Ascending aorta (tissue), 2 donors: ENCODE results near the gene PPIC. TPM values are rescaled to one million over a fixed set of nuclear protein-coding genes. Genes with fewer than 3 reads are reported as not detected.

ENCODE experiments used
- DNase-seq, 2 donors: peaks; one replicate each; pipeline ENCODE4 v3.0.0-alpha.2; 2019; ENCODE audit warnings: low spot score in 2 of 2
- H3K27ac ChIP-seq, 2 donors: fragments of 200-600 bp; sonication (generic); one replicate each; pipeline ENCODE4 v1.5.1; 2016 to 2017; ENCODE audit warnings: mild to moderate bottlenecking in 1 of 2
- H3K27me3 ChIP-seq: fragments of 200-600 bp; sonication (generic); one replicate; pipeline ENCODE4 v1.5.1; 2017
- H3K36me3 ChIP-seq, 2 donors: fragments of 200-600 bp; sonication (generic); one replicate each; pipeline ENCODE4 v1.5.1; 2016
- H3K4me1 ChIP-seq, 2 donors: fragments of 200-600 bp; sonication (generic); one replicate each; pipeline ENCODE4 v1.5.1; 2016 to 2017; ENCODE audit warnings: mild to moderate bottlenecking in 1 of 2
- H3K4me3 ChIP-seq, 2 donors: fragments of 200-600 bp; sonication (generic); one replicate each; pipeline ENCODE4 v1.5.1; 2016 to 2017; ENCODE audit warnings: mild to moderate bottlenecking in 1 of 2
- H3K9me3 ChIP-seq, 2 donors: fragments of 200-600 bp; sonication (generic); one replicate each; pipeline ENCODE4 v1.5.1; 2016
- CTCF ChIP-seq, 3 experiments: fragments of 200-600 bp in 2 of 3; fragments of 450-650 bp in 1 of 3; sonication (generic) in 2 of 3; IDR thresholded peaks; one replicate each; pipeline ENCODE4 v1.5.1; 2016 to 2019; ENCODE audit warnings: antibody characterized with exemption in 3 of 3, mild to moderate bottlenecking in 1 of 3, moderate library complexity in 1 of 3
- intact Hi-C: fragments of 100-400 bp; cut with DNase I; formaldehyde crosslinking; loops from one replicate; pipeline ENCODE4 v1.15.1; 2023
- total RNA-seq: library from RNA; depleted of rRNA; stranded (reverse); fragments of >200 nt; gene quantifications from one replicate; pipeline ENCODE4 v1.1.0, GENCODE V29; 2016

Gene PPIC
- total RNA-seq, 1 donor from 2014 or later = 29.3 TPM

DNA sequence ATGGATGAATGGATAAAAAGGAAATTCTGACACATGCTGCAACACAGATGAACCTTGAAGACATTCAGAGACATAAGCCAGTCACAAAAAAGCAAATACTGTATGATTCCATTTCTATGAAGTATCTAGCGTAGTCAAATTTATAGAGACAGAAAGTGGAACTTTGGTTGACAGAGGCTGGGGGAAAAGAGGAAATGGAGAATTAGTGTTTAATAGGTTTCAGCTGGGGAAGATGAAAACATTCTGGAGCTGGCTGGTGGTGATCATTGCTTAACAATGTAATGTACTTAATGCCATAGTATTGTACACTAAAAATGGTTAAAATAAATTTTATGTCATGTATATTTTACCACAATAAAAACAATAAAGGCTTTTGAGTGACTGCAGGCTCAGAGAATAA lies 24.2 kb downstream of the PPIC start:
- intact Hi-C loops = no loop called here
- TF ChIP-seq CTCF (IDR thresholded peaks at IDR 0.05) = no peak
- peaks cover 0 to 5% of the 10 kb centered on the region in 2 donors for H3K36me3 ChIP-seq
- no peaks in the 10 kb centered on the region for H3K9me3 ChIP-seq
- no peaks in the 10 kb centered on the region for H3K4me1 ChIP-seq
- no peak overlapping the region for H3K4me3 ChIP-seq
- H3K27ac ChIP-seq = no peak overlapping the region
- no peaks in the 10 kb centered on the region for H3K27me3 ChIP-seq
- no peak for DNase-seq

- Histone ChIP-seq H3K27me3 (no peaks in the 10 kb centered on the region), H3K4me1 (no peaks in the 10 kb centered on the region), H3K36me3 (peaks cover 0 to 16% of the 10 kb centered on the region in 2 donors), H3K27ac (no peak overlapping the region), H3K4me3 (no peak overlapping the region), H3K9me3 (no peaks in the 10 kb centered on the region)
- intact Hi-C loops = no loop called here
- no peak for DNase-seq
- no peak for TF ChIP-seq CTCF (IDR thresholded peaks at IDR 0.05)
Measured at GRCh38 chr5:123007754-123008153, 28.8 kb downstream of the PPIC start.

- H3K27ac ChIP-seq = no peak overlapping the region
- H3K27me3 ChIP-seq = no peaks in the 10 kb centered on the region
- H3K4me1 ChIP-seq = no peaks in the 10 kb centered on the region
- H3K4me3 ChIP-seq = no peak overlapping the region
- TF ChIP-seq CTCF (IDR thresholded peaks at IDR 0.05) = no peak
- no peak for DNase-seq
- H3K9me3 ChIP-seq = no peaks in the 10 kb centered on the region
- peaks cover 0 to 16% of the 10 kb centered on the region in 2 donors for H3K36me3 ChIP-seq
- intact Hi-C loops = no loop called here
Measured at GRCh38 chr5:123007182-123007581, 29.3 kb downstream of the PPIC start.

DNA sequence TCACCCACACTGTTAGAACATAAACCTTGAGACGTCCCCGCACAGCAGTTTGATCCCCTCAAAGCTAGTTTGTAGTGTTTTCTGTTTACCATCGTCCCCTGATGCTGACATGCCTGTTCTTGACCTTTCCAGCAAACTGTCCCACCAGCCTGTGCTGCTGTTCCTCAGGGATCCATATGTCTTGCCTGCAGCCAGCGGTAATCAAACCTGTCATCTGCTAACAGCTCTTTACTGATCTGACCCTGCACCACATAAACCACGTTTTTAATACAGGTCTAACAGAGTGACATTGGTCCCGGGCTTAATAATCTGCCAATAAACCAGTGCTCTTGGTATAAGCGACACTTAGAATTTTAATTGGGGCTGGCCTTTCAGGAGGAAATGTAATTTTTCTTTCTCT lies 34.7 kb downstream of the PPIC start:
- H3K27me3 ChIP-seq = no peaks in the 10 kb centered on the region
- intact Hi-C loops = no loop called here
- no peaks in the 10 kb centered on the region for H3K9me3 ChIP-seq
- TF ChIP-seq CTCF (IDR thresholded peaks at IDR 0.05) = no peak
- no peaks in the 10 kb centered on the region for H3K4me1 ChIP-seq
- no peak overlapping the region for H3K27ac ChIP-seq
- DNase-seq = no peak
- H3K36me3 ChIP-seq = peaks cover 0 to 11% of the 10 kb centered on the region in 2 donors
- no peak overlapping the region for H3K4me3 ChIP-seq

DNA sequence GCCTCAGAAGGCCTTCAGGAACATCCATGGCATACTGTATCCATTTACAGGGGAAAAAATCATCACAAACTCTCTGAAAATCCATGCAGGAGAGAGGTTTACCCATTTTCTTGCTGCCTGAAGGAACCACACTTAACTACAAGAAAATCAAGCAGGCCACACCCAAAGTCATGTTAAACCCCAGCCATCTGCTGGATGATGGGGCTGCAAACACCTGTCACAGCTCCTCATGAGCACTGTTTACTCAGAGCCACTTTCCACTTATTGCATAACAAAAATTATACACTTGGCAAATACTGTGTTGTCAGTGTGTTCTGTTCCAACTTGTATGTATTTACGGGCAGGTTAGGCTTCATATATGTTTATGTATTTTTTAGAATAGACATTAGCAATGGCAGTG lies 35.8 kb downstream of the PPIC start:
- no peak for TF ChIP-seq CTCF (IDR thresholded peaks at IDR 0.05)
- no peak for DNase-seq
- Histone ChIP-seq H3K4me3 (no peak overlapping the region), H3K27ac (no peak overlapping the region), H3K9me3 (no peaks in the 10 kb centered on the region), H3K27me3 (no peaks in the 10 kb centered on the region), H3K4me1 (no peaks in the 10 kb centered on the region), H3K36me3 (peaks cover 0 to 11% of the 10 kb centered on the region in 2 donors)
- intact Hi-C loops = no loop called here

DNA sequence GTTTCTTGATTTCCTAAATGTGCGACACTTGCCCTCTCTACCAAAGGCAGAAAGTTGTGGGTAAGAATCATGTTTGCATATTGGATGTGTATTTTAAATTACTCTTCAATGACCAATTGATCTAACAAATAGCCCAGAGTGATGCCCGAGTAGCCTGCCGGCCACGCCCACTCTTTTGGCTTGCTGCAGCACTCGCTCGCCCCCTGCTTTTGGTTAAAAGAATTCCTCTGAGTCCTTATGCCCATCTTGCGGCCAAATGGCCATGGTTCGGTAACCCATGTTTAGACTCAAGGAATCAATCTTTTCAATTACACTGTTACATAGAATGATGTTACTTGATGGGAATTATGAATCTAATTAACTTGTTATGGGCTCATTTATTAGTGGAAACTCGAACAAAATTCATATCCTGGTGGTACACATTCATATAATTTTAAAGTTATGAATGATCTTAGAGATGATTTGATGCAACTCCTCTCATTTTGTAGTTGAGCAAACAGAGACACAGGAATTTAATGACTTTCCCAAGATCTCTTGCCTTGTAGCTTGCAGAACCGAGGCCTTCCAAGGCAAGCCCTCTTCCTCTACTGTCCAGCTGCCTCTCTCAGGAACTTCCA lies 36.5 kb downstream of the PPIC start:
- H3K4me1 ChIP-seq = no peaks in the 10 kb centered on the region
- H3K27me3 ChIP-seq = no peaks in the 10 kb centered on the region
- peak in 2 of 3 experiments; percentile 27 to 33 for TF ChIP-seq CTCF (IDR thresholded peaks at IDR 0.05)
- intact Hi-C loops = no loop called here
- no peak overlapping the region for H3K27ac ChIP-seq
- peak in 1 of 2 donors; percentile 64 for DNase-seq
- no peaks in the 10 kb centered on the region for H3K9me3 ChIP-seq
- peaks cover 0 to 8% of the 10 kb centered on the region in 2 donors for H3K36me3 ChIP-seq
- H3K4me3 ChIP-seq = no peak overlapping the region
